GM19467 (cell line): ENCODE data around the gene SF3A2.

Source experiments
- ATAC-seq: cut with Tn5 transposase; IDR thresholded peaks from one replicate; pipeline ENCODE4 v1.9.1; 2021; ENCODE audit warnings: mild to moderate bottlenecking, moderate library complexity; ENCODE audit not compliant: unreplicated experiment

SF3A2 gene

GRCh38 chr19:2288818-2289713 is 52.4 kb downstream of the SF3A2 start:
- no peak for ATAC-seq

- ATAC-seq: no peak
Measured at GRCh38 chr19:2289714-2290435, 53.3 kb downstream of the SF3A2 start.

GRCh38 chr19:2290441-2291184 is 54.0 kb downstream of the SF3A2 start:
- no peak for ATAC-seq

- ATAC-seq: no peak
Measured at GRCh38 chr19:2291185-2291751, 54.6 kb downstream of the SF3A2 start.

GRCh38 chr19:2294687-2295335 is 58.2 kb downstream of the SF3A2 start:
- no peak for ATAC-seq

- ATAC-seq: no peak
Measured at GRCh38 chr19:2296141-2296540, 59.5 kb downstream of the SF3A2 start.
